Mesenchymal stem cell (in vitro differentiated cells and primary cell): ENCODE results near the gene KCNG1.

Experiments used
- DNase-seq: peaks from one replicate; pipeline ENCODE4 v3.0.0-alpha.2; 2013
- H2AFZ ChIP-seq: one replicate; pipeline ENCODE4 v1.6.1; 2013; ENCODE audit warnings: low read depth, mild to moderate bottlenecking, control low read depth, inconsistent platforms, low read length, moderate library complexity
- H2AK5ac ChIP-seq: 2 replicates; pipeline ENCODE4 v1.6.1; 2013; ENCODE audit warnings: low read length, moderate library complexity, mild to moderate bottlenecking, inconsistent platforms; ENCODE audit not compliant: severe bottlenecking
- H2BK120ac ChIP-seq: one replicate; pipeline ENCODE4 v1.6.1; 2013; ENCODE audit warnings: low read depth, mild to moderate bottlenecking, inconsistent platforms, low read length, moderate library complexity
- H2BK12ac ChIP-seq, 2 experiments: one replicate each; pipeline ENCODE4 v1.6.1; 2013; ENCODE audit warnings: inconsistent platforms in 2 of 2, low read length in 2 of 2, mild to moderate bottlenecking in 2 of 2, moderate library complexity in 2 of 2, control low read depth in 1 of 2
- H2BK15ac ChIP-seq: one replicate; pipeline ENCODE4 v1.6.1; 2013; ENCODE audit warnings: mild to moderate bottlenecking, low read depth, inconsistent platforms; ENCODE audit not compliant: poor library complexity, severe bottlenecking
- H2BK5ac ChIP-seq: 2 replicates; pipeline ENCODE4 v1.6.1; 2013; ENCODE audit warnings: low read depth, mild to moderate bottlenecking, low read length, control low read depth, inconsistent platforms; ENCODE audit not compliant: poor library complexity, severe bottlenecking
- H3K14ac ChIP-seq, 2 experiments: one replicate each; pipeline ENCODE4 v1.6.1; 2013; ENCODE audit warnings: inconsistent platforms in 2 of 2, low read length in 2 of 2, control low read depth in 1 of 2, mild to moderate bottlenecking in 1 of 2, moderate library complexity in 1 of 2
- H3K18ac ChIP-seq, 2 experiments: one replicate each; pipeline ENCODE4 v1.6.1; 2013; ENCODE audit warnings: inconsistent platforms in 2 of 2, low read length in 2 of 2, control low read depth in 1 of 2, low read depth in 1 of 2, mild to moderate bottlenecking in 1 of 2
- H3K23ac ChIP-seq, 2 experiments: one replicate each; pipeline ENCODE4 v1.6.1; 2013; ENCODE audit warnings: inconsistent platforms in 2 of 2, low read length in 2 of 2, mild to moderate bottlenecking in 2 of 2, moderate library complexity in 2 of 2, control low read depth in 1 of 2
- H3K27ac ChIP-seq: 2 replicates; pipeline ENCODE4 v1.5.1; 2013; ENCODE audit warnings: mild to moderate bottlenecking, moderate library complexity, low read length, control low read depth, inconsistent platforms; ENCODE audit not compliant: poor library complexity, severe bottlenecking
- H3K27me3 ChIP-seq, 2 experiments: 2 replicates each; pipeline versions ENCODE4 v1.6.1 to v1.7.0; 2013; ENCODE audit warnings: low read length in 2 of 2, mild to moderate bottlenecking in 2 of 2, moderate library complexity in 2 of 2, control low read depth in 1 of 2, inconsistent platforms in 1 of 2; ENCODE audit not compliant: control insufficient read depth in 1 of 2, insufficient read depth in 1 of 2
- H3K36me3 ChIP-seq, 2 experiments: 2 replicates each; pipeline versions ENCODE4 v1.6.1 to v1.7.0; 2013; ENCODE audit warnings: low read length in 2 of 2, control low read depth in 1 of 2, inconsistent platforms in 1 of 2, low read depth in 1 of 2, mild to moderate bottlenecking in 1 of 2; ENCODE audit not compliant: insufficient read depth in 2 of 2, control insufficient read depth in 1 of 2
- H3K4ac ChIP-seq, 2 experiments: one replicate each; pipeline ENCODE4 v1.6.1; 2013; ENCODE audit warnings: inconsistent platforms in 2 of 2, low read length in 2 of 2, mild to moderate bottlenecking in 2 of 2, moderate library complexity in 2 of 2, control low read depth in 1 of 2, low read depth in 1 of 2
- H3K4me1 ChIP-seq: 2 replicates; pipeline ENCODE4 v1.6.1; 2013; ENCODE audit warnings: low read depth, low read length, control low read depth; ENCODE audit not compliant: control insufficient read depth, insufficient read depth
- H3K4me2 ChIP-seq: 2 replicates; pipeline ENCODE4 v1.6.1; 2013; ENCODE audit warnings: low read length, mild to moderate bottlenecking, inconsistent platforms; ENCODE audit not compliant: poor library complexity, severe bottlenecking
- H3K4me3 ChIP-seq, 2 experiments: 2 replicates each; pipeline versions ENCODE4 v1.5.1 to v1.7.0; 2013; ENCODE audit warnings: low read length in 2 of 2, mild to moderate bottlenecking in 2 of 2, control low read depth in 1 of 2, low read depth in 1 of 2; ENCODE audit not compliant: insufficient read depth in 1 of 2
- H3K79me1 ChIP-seq: replicated peaks from 2 replicates; pipeline ENCODE4 v1.6.1; 2013; ENCODE audit warnings: mild to moderate bottlenecking, control low read depth, low read length, inconsistent platforms; ENCODE audit not compliant: poor library complexity, severe bottlenecking
- H3K9ac ChIP-seq: 2 replicates; pipeline ENCODE4 v1.7.0; 2013; ENCODE audit warnings: mild to moderate bottlenecking, low read length, moderate library complexity
- H3K9me3 ChIP-seq: 2 replicates; pipeline ENCODE4 v1.7.0; 2013; ENCODE audit warnings: mild to moderate bottlenecking, low read length; ENCODE audit not compliant: control insufficient read depth
- H4K8ac ChIP-seq: one replicate; pipeline ENCODE4 v1.6.1; 2013; ENCODE audit warnings: inconsistent platforms, mild to moderate bottlenecking, low read length, moderate library complexity
- H4K91ac ChIP-seq: one replicate; pipeline ENCODE4 v1.6.1; 2013; ENCODE audit warnings: mild to moderate bottlenecking, low read length, inconsistent platforms
- WGBS: methylation state at CpG from one replicate; pipeline ENCODE4 v1.1.7; 2013; ENCODE audit warnings: mixed read lengths; 5-methylcytosine and 5-hydroxymethylcytosine counted together

The KCNG1 gene

GRCh38 chr20:51014797-51015722, 7.8 kb downstream of the KCNG1 start:
- no peak overlapping the region for H3K27ac ChIP-seq

GRCh38 chr20:51013577-51014330, 9.2 kb downstream of the KCNG1 start:
- Histone ChIP-seq H2BK12ac (no peak overlapping the region), H3K27me3 (peaks cover 29 to 39% of the 10 kb centered on the region in 2 experiments), H3K9ac (no peak overlapping the region), H3K14ac (no peak overlapping the region), H2BK15ac (no peak overlapping the region), H2AFZ (no peak overlapping the region), H3K4me3 (no peak overlapping the region), H3K4ac (no peak overlapping the region), H3K18ac (no peak overlapping the region), H3K9me3 (no peaks in the 10 kb centered on the region), H3K4me1 (no peaks in the 10 kb centered on the region), H2BK5ac (no peak overlapping the region), H3K27ac (no peak overlapping the region), H4K91ac (no peak overlapping the region), H4K8ac (no peak overlapping the region), H3K4me2 (no peak overlapping the region), H2BK120ac (no peak overlapping the region), H3K36me3 (no peaks in the 10 kb centered on the region), H3K79me1 (no peaks in the 10 kb centered on the region), H2AK5ac (no peak overlapping the region), H3K23ac (no peak overlapping the region)
- no peak for DNase-seq
- 2% methylated on average over 5 of the region's 8 CpGs for WGBS

More at GRCh38 chr20:51014797-51015722, 7.8 kb downstream of the KCNG1 start:
- Histone ChIP-seq H3K18ac (peak overlapping the region in 1 of 2 experiments; percentile 38), H4K91ac (peak overlapping the region; percentile 56), H3K9ac (no peak overlapping the region), H3K23ac (no peak overlapping the region), H3K36me3 (no peaks in the 10 kb centered on the region), H2AFZ (no peak overlapping the region), H2BK12ac (peak overlapping the region in 1 of 2 experiments; percentile 8), H2BK120ac (no peak overlapping the region), H4K8ac (peak overlapping the region; percentile 55), H3K9me3 (no peaks in the 10 kb centered on the region), H3K4me3 (no peak overlapping the region), H3K4ac (no peak overlapping the region), H3K14ac (no peak overlapping the region), H2BK5ac (no peak overlapping the region), H3K4me1 (no peaks in the 10 kb centered on the region), H2BK15ac (peak overlapping the region; percentile 30), H3K79me1 (no peaks in the 10 kb centered on the region), H3K27me3 (peaks cover 31 to 47% of the 10 kb centered on the region in 2 experiments), H2AK5ac (no peak overlapping the region), H3K4me2 (no peak overlapping the region)
- peak; percentile 68 for DNase-seq
- WGBS = 51% methylated on average over 16 of the region's 16 CpGs

GRCh38 chr20:51012357-51012756, 10.6 kb downstream of the KCNG1 start:
- Histone ChIP-seq H3K9me3 (no peaks in the 10 kb centered on the region), H4K8ac (no peak overlapping the region), H3K27ac (no peak overlapping the region), H3K14ac (no peak overlapping the region), H4K91ac (no peak overlapping the region), H3K18ac (no peak overlapping the region), H3K4me2 (no peak overlapping the region), H3K4ac (no peak overlapping the region), H3K79me1 (no peaks in the 10 kb centered on the region), H3K4me1 (no peaks in the 10 kb centered on the region), H3K23ac (no peak overlapping the region), H2BK5ac (no peak overlapping the region), H3K27me3 (peaks cover 22 to 28% of the 10 kb centered on the region in 2 experiments), H2BK120ac (no peak overlapping the region), H2BK15ac (no peak overlapping the region), H2AK5ac (no peak overlapping the region), H2BK12ac (no peak overlapping the region), H3K36me3 (no peaks in the 10 kb centered on the region), H3K9ac (no peak overlapping the region), H2AFZ (no peak overlapping the region), H3K4me3 (no peak overlapping the region)
- 82% methylated on average over 3 of the region's 3 CpGs for WGBS
- DNase-seq = no peak

GRCh38 chr20:51011479-51011878, 11.4 kb downstream of the KCNG1 start:
- no peak overlapping the region for H3K23ac ChIP-seq
- no peak overlapping the region for H3K14ac ChIP-seq
- no peak overlapping the region for H2AFZ ChIP-seq
- H3K4ac ChIP-seq = no peak overlapping the region
- H3K4me2 ChIP-seq = no peak overlapping the region
- H3K36me3 ChIP-seq = no peaks in the 10 kb centered on the region
- DNase-seq = no peak
- H2BK5ac ChIP-seq = no peak overlapping the region
- no peak overlapping the region for H4K91ac ChIP-seq
- H3K18ac ChIP-seq = no peak overlapping the region
- H2BK12ac ChIP-seq = no peak overlapping the region
- H3K4me3 ChIP-seq = no peak overlapping the region
- 98% methylated on average over 3 of the region's 4 CpGs for WGBS
- H2AK5ac ChIP-seq = no peak overlapping the region
- H3K27ac ChIP-seq = no peak overlapping the region
- no peak overlapping the region for H4K8ac ChIP-seq
- H2BK120ac ChIP-seq = no peak overlapping the region
- no peak overlapping the region for H3K9ac ChIP-seq
- H3K79me1 ChIP-seq = no peaks in the 10 kb centered on the region
- no peaks in the 10 kb centered on the region for H3K4me1 ChIP-seq
- no peaks in the 10 kb centered on the region for H3K9me3 ChIP-seq
- H3K27me3 ChIP-seq = peaks cover 15 to 22% of the 10 kb centered on the region in 2 experiments
- H2BK15ac ChIP-seq = no peak overlapping the region
